GM15510 (cell line): Measurements from ENCODE around the gene ARHGAP31.

Experiments used
- POLR2A ChIP-seq: IDR thresholded peaks from 3 replicates; pipeline ENCODE4 v1.6.1; 2011; ENCODE audit warnings: borderline replicate concordance; ENCODE audit not compliant: insufficient read length; ENCODE audit errors: extremely low read depth

The ARHGAP31 gene

DNA sequence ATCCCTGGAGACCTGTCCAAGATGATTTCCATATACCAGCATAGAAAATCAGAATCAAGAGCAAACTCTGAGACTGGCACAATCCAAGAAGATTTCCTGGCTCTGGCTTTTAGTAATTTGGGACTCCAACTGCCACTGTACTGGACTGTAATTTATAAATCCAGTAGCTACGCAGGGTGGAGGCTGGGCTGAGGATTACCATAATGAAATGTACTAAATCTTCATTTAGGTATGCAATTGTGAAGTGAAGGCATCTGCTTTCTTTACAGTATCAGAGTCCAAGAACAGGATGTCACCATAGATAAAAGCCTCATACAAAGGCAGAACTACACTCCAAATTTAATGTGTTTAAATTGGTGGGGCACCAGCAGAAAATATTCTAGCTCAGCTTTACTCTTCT, 122.7 kb downstream of the ARHGAP31 start:
- no peak for TF ChIP-seq POLR2A

DNA sequence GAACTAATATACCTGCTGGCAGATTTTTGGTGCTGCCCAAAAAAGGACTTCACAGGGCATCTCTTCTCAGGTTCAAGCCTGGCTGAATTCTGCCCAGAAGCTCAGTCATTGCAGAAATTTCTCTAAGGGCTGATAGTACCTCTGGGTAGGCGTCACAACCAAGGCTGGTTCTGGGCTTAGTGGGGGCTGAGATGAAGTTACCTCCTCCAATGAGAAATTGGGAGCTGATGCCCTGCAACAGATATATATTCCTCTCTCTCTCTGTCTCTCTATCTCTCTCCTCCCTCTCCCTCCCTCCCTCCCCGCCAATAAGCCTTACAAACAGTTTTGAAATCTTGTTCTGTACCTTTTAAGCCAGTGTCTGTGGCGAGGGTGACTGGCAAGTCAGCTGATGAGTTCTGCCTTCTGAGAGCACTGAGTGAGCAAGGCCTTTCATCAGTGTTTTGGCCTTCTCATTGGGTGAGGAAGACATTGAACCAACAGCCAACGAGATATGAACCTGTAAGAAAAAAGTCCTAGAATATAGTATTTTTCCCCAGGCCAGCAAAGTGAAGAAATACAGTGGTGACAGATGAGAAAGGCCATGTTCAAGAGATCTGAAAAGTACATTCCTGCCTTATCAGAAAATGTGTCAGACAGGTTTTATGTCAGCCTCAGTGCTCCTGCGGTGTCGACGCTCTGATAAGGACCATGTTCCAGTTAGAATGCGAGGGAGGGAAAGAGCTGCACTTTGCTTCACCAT, 123.8 kb downstream of the ARHGAP31 start:
- TF ChIP-seq POLR2A = no peak

DNA sequence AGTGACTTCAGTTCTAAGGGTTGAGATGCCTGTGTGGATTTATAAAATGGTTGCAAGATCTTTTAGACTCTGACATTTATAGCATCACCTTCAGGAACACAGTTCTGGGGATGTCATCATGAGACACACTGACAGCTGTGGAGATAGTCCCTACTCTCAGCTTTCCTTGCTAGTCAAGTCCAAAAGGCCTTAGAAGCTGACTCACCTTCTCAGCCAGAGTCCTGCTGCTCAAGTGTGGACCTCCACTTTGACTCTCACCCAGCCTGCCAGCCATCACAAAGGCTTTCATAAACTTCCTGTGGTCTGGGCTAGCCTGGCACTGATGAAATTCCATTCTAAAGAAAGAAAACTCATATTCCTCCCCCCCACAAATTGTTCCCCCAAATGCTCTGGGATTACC, 124.5 kb downstream of the ARHGAP31 start:
- no peak for TF ChIP-seq POLR2A

DNA sequence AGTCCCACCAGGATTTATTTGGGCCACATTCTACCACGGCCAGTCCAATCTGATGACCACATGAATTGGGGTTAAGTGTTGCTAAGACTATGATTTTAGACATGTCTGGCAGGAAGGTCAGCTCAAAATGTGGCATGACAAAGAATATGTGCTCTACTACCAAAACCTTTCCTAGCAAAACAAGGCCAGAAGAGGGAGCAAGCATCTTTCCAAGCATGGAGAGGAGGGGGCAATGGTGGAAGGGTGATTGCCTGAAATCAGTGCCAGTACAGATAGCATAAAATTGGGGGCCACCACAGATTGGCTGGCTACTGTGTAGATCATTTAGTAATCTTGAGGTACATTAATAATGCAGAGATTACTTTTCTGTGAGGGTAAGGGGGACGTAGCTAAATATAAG, 126.0 kb downstream of the ARHGAP31 start:
- TF ChIP-seq POLR2A = no peak

DNA sequence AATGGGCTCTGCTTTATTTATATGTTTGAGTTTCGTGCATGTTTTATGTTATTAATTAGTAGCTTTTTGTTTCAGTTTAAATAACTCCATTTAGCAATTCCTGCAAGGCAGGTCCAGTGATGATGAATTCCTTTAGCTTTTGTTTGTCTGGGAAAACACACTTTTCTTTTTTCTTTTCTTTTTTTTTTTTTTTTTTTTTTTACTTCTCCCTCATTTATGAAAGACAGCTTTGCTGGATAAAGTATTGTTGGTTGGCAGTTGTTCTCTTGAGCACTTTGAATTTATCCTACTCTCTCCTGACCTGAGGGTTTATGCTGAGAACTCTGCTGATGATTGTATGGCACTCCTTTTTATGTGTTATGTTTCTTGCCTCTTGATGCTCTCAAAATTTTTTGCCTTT, 133.5 kb downstream of the ARHGAP31 start:
- no peak for TF ChIP-seq POLR2A

DNA sequence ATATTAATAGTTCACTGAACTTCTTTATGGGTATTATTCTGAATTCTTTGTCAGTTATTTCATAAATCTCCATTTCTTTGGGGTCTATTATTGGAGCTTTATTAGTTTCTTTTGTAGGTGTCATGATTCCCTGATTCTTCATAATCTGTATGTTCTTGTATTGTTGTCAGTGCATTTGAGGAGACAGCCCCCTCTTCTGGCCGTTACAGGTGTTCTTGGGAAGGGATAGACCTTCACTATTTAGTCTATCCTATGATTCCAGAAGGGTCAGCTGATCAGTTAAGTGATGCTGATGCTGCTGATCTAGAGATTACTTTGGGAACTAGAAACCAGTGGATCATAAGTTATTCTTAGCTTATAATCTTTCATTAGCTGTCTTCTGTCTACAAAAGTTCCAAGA, 134.4 kb downstream of the ARHGAP31 start:
- TF ChIP-seq POLR2A = no peak

DNA sequence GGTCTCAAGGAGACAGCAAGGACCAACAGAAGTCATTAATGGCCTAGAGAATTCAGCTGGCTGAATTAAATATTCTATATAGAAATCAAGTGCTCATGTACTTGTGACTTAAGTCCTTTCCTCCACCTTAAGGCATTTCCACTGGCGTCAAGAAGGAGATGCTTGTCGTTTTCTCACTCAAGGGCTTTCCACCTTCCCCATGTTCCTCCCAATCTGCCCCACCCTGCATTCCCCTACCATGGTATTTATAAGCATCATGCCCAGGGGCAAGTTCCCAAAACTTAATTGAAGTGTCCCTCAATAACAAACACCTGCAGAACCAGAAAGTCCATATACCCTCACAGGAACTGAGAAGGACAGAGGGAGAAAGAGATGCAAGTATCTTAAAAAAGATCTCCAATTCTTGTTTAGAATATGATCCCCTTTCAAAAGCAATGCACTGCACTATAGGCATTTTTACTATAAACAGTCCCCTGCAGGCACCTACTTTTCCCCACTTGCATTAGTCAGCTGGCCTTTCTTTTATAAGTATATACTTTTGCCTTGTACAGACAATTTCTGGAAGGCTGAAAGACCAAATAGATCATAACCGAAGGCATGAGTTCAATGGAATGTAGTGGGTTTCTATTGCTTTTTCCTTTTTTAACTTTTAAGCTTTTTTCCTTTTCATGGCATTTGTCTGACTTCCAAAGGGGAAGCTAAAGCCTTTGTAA, 139.6 kb downstream of the ARHGAP31 start:
- TF ChIP-seq POLR2A = no peak

DNA sequence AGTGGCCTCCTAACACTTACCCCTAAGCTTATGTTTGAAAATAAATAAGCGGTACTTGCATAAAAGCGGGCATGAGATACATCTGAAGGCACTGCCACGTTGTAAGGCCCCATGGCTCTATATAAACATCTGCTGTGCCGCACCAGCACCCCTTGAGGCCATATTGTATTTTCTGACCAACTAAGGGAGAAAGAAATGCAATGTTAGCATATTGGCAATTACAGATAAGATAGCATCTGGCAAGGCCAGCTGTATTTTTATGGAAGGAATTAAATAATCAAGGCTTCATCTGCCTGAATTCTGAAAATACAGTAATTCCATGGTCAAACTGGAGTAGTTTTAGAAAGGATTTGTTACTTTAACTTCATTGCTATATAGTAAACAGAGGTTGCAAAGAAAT, 140.5 kb downstream of the ARHGAP31 start:
- no peak for TF ChIP-seq POLR2A

DNA sequence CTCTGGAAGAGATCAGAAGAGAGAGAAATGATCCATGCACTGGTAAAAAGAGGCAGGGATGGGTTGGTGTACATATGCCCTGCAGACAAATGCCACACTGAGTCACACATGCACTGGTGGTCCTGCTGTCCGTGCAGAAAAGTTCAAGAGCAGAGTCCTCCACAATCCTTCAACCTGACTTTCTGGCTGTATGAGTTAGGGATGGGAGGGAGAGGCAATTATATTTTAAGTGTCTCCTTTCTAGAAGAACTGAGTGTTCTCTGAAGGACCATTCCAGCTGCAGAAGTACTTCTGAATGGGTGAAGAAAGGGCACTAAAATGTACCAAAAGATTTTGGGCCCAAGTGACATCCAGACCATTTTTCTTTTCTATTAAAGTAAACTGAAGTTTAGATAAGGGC, 142.8 kb downstream of the ARHGAP31 start:
- no peak for TF ChIP-seq POLR2A

DNA sequence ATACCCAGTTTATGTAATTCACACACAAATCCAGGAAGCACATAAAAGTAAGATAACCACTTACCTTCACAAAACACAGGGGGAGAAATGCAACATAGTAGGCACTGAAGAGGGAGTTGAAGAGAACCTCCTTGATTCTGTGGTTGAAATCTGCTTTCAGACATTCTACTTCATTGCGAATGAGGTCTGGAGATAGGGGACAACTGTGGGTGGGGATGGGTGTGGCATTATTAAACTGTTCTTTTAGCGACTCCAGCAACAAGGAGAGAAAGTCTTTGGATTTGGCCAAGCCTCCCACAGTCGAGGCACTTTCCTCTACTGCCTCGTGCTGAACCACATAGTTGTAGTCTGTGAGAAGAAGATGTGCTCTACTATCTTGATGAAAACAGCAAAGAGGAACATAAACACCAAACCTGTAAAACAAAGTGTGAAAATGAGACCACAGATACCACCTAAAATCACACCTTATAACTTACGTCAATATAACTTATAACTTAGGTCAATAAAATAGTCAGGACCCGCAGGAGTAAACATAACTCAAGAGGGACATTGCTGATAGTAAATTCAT, 143.6 kb downstream of the ARHGAP31 start:
- TF ChIP-seq POLR2A = no peak

DNA sequence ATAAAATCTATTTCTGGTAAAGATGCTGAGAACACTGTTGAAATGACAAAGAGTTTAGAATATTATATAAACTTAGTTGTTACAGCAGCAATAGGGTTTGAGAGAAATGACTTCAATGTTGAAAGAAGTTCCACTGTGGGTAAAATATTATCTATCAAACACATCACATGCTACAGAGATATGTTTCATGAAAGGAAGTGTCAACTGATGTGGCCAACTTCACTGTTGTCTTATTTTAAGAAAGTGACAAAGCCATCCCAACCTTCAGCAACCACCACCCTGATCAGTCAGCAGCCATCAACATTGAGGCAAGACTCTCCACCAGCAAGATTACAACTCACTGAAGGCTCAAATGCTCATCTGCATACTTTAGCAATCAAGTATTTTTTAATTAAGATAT, 149.0 kb downstream of the ARHGAP31 start:
- no peak for TF ChIP-seq POLR2A

DNA sequence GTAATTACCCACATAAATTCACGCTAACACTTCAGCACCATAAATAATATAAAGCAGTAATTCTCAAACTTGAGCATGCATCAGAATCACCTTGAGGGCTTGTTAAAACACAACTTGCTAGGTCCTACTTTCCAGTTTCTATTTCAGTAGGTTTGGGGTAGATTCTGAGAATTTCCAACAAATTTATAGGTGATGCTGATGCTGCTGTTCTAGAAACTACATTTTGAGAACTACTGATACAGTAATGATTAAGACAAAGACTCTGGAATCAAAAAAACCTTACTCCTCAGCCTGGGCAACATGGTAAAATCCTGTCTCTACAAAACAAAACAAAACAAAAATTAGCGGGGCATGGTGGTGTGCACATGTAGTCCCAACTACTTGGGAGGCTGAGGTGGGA, 150.4 kb downstream of the ARHGAP31 start:
- TF ChIP-seq POLR2A = no peak

DNA sequence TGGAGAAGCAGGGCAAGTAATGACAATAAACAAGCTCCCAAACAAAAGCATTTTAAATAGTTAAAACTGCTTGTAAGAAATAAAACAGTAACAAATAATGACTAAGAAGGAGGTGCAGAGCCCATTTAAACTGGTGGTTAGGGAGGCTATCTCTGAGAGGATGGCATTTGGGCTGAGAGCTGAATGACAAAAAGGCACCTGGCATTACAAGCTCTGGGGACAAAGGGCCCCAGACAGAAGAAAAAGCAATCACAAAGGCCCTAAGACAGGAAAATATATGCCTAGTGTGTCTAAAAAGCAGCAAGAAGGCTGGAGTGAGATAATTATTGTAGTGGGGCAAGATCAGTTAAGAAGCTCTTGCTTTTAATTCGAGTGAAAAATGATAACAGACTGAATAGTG, 159.6 kb downstream of the ARHGAP31 start:
- no peak for TF ChIP-seq POLR2A

DNA sequence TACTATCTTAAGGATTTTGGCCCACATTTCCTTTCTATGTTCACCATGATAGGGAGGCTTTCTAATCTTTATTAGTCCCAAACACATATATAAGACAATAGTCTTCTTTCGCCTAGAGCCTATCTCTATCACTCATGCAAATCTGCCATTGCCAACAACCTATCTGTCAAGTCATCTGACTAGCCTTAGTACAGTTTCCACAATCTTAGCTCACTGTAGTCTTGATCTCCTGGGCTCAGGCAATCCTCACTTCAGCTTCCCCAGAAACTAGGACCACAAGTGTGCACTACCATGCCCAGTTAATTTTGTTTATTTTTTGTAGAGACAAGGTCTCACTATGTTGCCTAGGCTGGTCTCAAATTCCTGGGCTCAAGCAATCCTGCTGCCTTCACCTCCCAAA, 162.3 kb downstream of the ARHGAP31 start:
- TF ChIP-seq POLR2A = no peak

DNA sequence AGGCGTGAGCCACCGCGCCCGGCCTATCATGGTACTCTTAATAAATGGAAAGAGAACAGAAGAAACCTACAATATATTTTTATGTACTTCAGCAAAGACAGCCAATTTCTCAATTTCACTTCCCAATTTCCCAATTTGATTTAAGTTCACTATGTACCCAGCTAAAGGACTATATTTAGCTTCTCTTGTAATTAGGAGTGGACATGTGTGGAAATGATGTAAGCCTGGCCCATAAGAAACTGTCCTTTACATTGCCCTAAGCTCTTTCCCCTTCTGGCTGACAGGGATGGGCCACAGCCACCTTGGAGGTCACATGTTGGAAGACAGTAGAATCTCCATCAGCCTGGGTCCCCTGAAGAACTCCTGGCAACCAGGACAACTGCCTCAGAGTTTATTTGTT, 163.1 kb downstream of the ARHGAP31 start:
- TF ChIP-seq POLR2A = no peak

DNA sequence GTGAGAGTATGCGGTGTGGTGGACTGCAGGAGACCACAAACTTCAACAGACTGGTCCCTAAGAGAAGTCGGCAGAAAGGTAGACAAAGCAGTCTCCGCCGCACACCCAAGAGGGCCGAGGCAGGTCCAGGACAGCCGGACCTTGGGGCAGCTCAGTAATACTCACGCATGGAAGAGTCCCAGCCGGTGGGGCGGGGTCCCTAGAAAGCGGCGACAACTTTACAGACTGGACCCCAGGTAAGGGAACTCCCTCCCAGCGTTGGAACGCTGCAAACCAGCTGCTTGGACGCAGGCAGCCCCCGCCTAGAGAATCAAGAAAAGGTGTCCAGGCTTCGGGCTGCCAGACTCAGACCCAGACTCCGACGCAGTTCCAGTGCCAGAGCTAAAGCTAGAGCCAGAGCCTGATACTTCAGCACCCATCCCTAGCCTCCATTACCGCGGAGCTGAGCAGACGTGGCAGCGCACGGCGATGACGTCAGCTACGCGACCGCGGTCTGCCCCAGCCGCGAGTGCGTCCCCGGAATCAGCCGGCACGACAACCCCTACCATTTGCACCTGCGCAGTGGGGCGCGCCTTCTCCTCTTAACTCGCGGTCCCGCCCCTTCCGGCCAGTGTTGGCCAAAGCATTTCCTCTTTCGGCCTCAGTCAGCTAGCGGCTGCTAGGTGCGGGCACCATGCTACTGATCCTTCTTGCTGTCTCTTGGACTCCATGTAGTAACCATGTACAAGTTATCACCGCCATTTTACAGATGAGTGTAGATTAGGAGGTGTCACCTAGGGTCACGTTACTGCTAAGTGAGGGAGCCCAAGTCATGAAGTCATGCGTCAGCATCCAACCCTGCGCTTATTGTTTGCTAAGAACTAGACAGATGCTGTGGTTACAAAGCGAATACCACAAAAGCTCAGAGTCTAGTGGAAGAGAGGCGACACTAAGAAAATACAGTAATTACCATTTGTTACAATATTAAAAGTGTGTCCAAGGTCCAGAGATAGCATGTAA, 169.3 kb downstream of the ARHGAP31 start, which contains the start of gene TMEM39A:
Gene TMEM39A, minus strand, starts transcription at position 445 of the 999 bp plus-strand sequence. CDS start 1,541 bp downstream, outside the sequence.
- TF ChIP-seq POLR2A = peak; percentile 97

DNA sequence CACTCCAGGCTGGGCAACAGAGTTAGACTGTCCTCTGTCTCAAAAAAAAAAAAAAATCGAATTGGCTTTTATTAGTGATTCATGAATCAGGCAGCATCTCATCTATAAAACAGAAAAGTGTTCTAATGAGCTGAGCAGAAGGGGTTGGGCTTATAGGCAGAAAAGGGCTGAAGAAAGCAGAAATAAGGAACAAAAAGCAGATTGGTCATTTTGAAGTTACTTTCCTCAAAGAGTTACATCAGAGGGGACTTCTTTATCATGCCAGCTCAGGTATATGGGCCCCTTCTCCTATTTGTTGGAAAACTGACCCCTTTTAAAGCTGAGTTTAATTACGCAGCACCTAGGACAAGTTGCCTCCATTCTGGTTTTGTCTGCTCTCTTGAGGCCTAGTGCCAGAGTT, 173.9 kb downstream of the ARHGAP31 start:
- no peak for TF ChIP-seq POLR2A
